Erythroblast (primary cell): ENCODE measurements around the gene GPRC5C.

Experiments used
- GATA1 ChIP-seq: IDR thresholded peaks from 2 replicates; pipeline ENCODE4 v1.6.1; 2011; ENCODE audit warnings: low read depth, mild to moderate bottlenecking, control low read depth, low read length, moderate library complexity
- POLR2A ChIP-seq: IDR thresholded peaks from 2 replicates; pipeline ENCODE4 v1.6.1; 2011; ENCODE audit warnings: mild to moderate bottlenecking, low read length

DNA sequence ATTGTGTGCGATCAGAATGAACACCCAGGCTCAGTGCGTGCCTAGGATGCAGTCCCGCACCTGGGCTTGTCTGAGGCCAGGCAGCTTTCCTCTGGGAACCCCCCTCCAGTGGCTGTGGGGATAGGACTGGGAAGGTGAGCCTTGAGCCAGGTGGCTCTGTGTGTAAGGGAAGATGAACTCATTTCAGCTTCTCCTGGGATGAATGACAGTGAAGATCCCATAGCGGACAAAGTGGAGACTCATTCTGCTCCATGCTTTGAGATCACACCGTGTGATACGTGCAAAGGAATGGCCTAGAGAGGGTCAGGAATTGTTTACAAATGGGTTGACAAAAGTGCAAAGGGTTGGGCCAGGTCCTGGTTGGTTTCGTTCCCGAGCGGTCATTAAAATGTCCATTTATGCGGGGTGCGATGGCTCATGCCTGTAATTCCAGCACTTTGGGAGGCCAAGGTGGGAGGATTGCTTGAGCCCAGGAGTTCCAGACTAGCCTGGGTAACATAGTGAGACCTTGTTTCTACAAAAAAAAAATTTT lies 15.8 kb downstream of the GPRC5C start:
- TF ChIP-seq POLR2A (no peak), GATA1 (no peak)
